ENCODE data around the gene RUNX2.

Gene RUNX2

GRCh38 chr6:45487645-45488044 lies 159.5 kb downstream of the RUNX2 start:
- peaks cover 0 to 8% (median 3%) of the 10 kb centered on the region in 5 donors for H3K4me1 ChIP-seq (ENCODE audit: control insufficient read depth in 5 of 5, insufficient read depth in 5 of 5, low read length in 5 of 5)
- no peak overlapping the region for H3K27ac ChIP-seq (ENCODE audit: low read depth, low read length)
- no peaks in the 10 kb centered on the region for H3K36me3 ChIP-seq (ENCODE audit: control insufficient read depth in 5 of 5, insufficient read depth in 5 of 5, low read length in 5 of 5)
- H3K9ac ChIP-seq (ENCODE audit: low read length in 5 of 5), result no peak overlapping the region
- no peaks in the 10 kb centered on the region for H3K27me3 ChIP-seq (ENCODE audit: control insufficient read depth in 5 of 5, insufficient read depth in 4 of 5, low read length in 5 of 5)
- no peak overlapping the region for H3K4me3 ChIP-seq (ENCODE audit: low read depth in 1 of 5, low read length in 5 of 5)
- H3K9me3 ChIP-seq (ENCODE audit: control insufficient read depth in 5 of 5, low read length in 5 of 5), result no peaks in the 10 kb centered on the region

- no peaks in the 10 kb centered on the region for H3K9me3 ChIP-seq (ENCODE audit: control insufficient read depth in 5 of 5, low read length in 5 of 5)
Observed at GRCh38 chr6:45488269-45488668, 160.1 kb downstream of the RUNX2 start.

GRCh38 chr6:45488889-45489288 lies 160.8 kb downstream of the RUNX2 start:
- H3K4me3 ChIP-seq (ENCODE audit: low read depth in 1 of 5, low read length in 5 of 5), result no peak overlapping the region
- H3K4me1 ChIP-seq (ENCODE audit: control insufficient read depth in 5 of 5, insufficient read depth in 5 of 5, low read length in 5 of 5), result peaks cover 0 to 2% (median 0%) of the 10 kb centered on the region in 5 donors
- H3K9me3 ChIP-seq (ENCODE audit: control insufficient read depth in 5 of 5, low read length in 5 of 5), result no peaks in the 10 kb centered on the region
- H3K27me3 ChIP-seq (ENCODE audit: control insufficient read depth in 5 of 5, insufficient read depth in 4 of 5, low read length in 5 of 5), result no peaks in the 10 kb centered on the region
- H3K9ac ChIP-seq (ENCODE audit: low read length in 5 of 5), result no peak overlapping the region
- no peak overlapping the region for H3K27ac ChIP-seq (ENCODE audit: low read depth, low read length)
- H3K36me3 ChIP-seq (ENCODE audit: control insufficient read depth in 5 of 5, insufficient read depth in 5 of 5, low read length in 5 of 5), result no peaks in the 10 kb centered on the region

More at GRCh38 chr6:45488269-45488668, 160.1 kb downstream of the RUNX2 start:
- Histone ChIP-seq H3K27me3 (ENCODE audit: control insufficient read depth in 5 of 5, insufficient read depth in 4 of 5, low read length in 5 of 5) (no peaks in the 10 kb centered on the region), H3K4me1 (ENCODE audit: control insufficient read depth in 5 of 5, insufficient read depth in 5 of 5, low read length in 5 of 5) (peaks cover 0 to 8% (median 3%) of the 10 kb centered on the region in 5 donors), H3K9ac (ENCODE audit: low read length in 5 of 5) (no peak overlapping the region), H3K27ac (ENCODE audit: low read depth, low read length) (no peak overlapping the region), H3K36me3 (ENCODE audit: control insufficient read depth in 5 of 5, insufficient read depth in 5 of 5, low read length in 5 of 5) (no peaks in the 10 kb centered on the region), H3K4me3 (ENCODE audit: low read depth in 1 of 5, low read length in 5 of 5) (no peak overlapping the region)

GRCh38 chr6:45491048-45491735 lies 163.1 kb downstream of the RUNX2 start:
- H3K36me3 ChIP-seq (ENCODE audit: control insufficient read depth in 5 of 5, insufficient read depth in 5 of 5, low read length in 5 of 5), result no peaks in the 10 kb centered on the region

GRCh38 chr6:45491874-45492273 lies 163.7 kb downstream of the RUNX2 start:
- Histone ChIP-seq H3K36me3 (ENCODE audit: control insufficient read depth in 5 of 5, insufficient read depth in 5 of 5, low read length in 5 of 5) (no peaks in the 10 kb centered on the region), H3K27me3 (ENCODE audit: control insufficient read depth in 5 of 5, insufficient read depth in 4 of 5, low read length in 5 of 5) (no peaks in the 10 kb centered on the region), H3K4me3 (ENCODE audit: low read depth in 1 of 5, low read length in 5 of 5) (no peak overlapping the region), H3K9me3 (ENCODE audit: control insufficient read depth in 5 of 5, low read length in 5 of 5) (no peaks in the 10 kb centered on the region), H3K9ac (ENCODE audit: low read length in 5 of 5) (no peak overlapping the region), H3K4me1 (ENCODE audit: control insufficient read depth in 5 of 5, insufficient read depth in 5 of 5, low read length in 5 of 5) (no peaks in the 10 kb centered on the region), H3K27ac (ENCODE audit: low read depth, low read length) (no peak overlapping the region)

More at GRCh38 chr6:45491048-45491735, 163.1 kb downstream of the RUNX2 start:
- Histone ChIP-seq H3K9me3 (ENCODE audit: control insufficient read depth in 5 of 5, low read length in 5 of 5) (no peaks in the 10 kb centered on the region), H3K27ac (ENCODE audit: low read depth, low read length) (no peak overlapping the region), H3K9ac (ENCODE audit: low read length in 5 of 5) (no peak overlapping the region), H3K27me3 (ENCODE audit: control insufficient read depth in 5 of 5, insufficient read depth in 4 of 5, low read length in 5 of 5) (no peaks in the 10 kb centered on the region), H3K4me3 (ENCODE audit: low read depth in 1 of 5, low read length in 5 of 5) (no peak overlapping the region), H3K4me1 (ENCODE audit: control insufficient read depth in 5 of 5, insufficient read depth in 5 of 5, low read length in 5 of 5) (no peaks in the 10 kb centered on the region)

GRCh38 chr6:45493761-45494160 lies 165.6 kb downstream of the RUNX2 start:
- Histone ChIP-seq H3K36me3 (ENCODE audit: control insufficient read depth in 5 of 5, insufficient read depth in 5 of 5, low read length in 5 of 5) (no peaks in the 10 kb centered on the region), H3K4me1 (ENCODE audit: control insufficient read depth in 5 of 5, insufficient read depth in 5 of 5, low read length in 5 of 5) (no peaks in the 10 kb centered on the region), H3K9ac (ENCODE audit: low read length in 5 of 5) (no peak overlapping the region), H3K4me3 (ENCODE audit: low read depth in 1 of 5, low read length in 5 of 5) (no peak overlapping the region), H3K9me3 (ENCODE audit: control insufficient read depth in 5 of 5, low read length in 5 of 5) (no peaks in the 10 kb centered on the region), H3K27me3 (ENCODE audit: control insufficient read depth in 5 of 5, insufficient read depth in 4 of 5, low read length in 5 of 5) (no peaks in the 10 kb centered on the region), H3K27ac (ENCODE audit: low read depth, low read length) (no peak overlapping the region)

- no peak overlapping the region for H3K27ac ChIP-seq (ENCODE audit: low read depth, low read length)
Observed at GRCh38 chr6:45494416-45495135, 166.4 kb downstream of the RUNX2 start.

GRCh38 chr6:45495429-45496084 lies 167.4 kb downstream of the RUNX2 start:
- Histone ChIP-seq H3K27me3 (ENCODE audit: control insufficient read depth in 5 of 5, insufficient read depth in 4 of 5, low read length in 5 of 5) (no peaks in the 10 kb centered on the region), H3K36me3 (ENCODE audit: control insufficient read depth in 5 of 5, insufficient read depth in 5 of 5, low read length in 5 of 5) (no peaks in the 10 kb centered on the region), H3K27ac (ENCODE audit: low read depth, low read length) (no peak overlapping the region), H3K9me3 (ENCODE audit: control insufficient read depth in 5 of 5, low read length in 5 of 5) (no peaks in the 10 kb centered on the region), H3K4me3 (ENCODE audit: low read depth in 1 of 5, low read length in 5 of 5) (no peak overlapping the region), H3K4me1 (ENCODE audit: control insufficient read depth in 5 of 5, insufficient read depth in 5 of 5, low read length in 5 of 5) (no peaks in the 10 kb centered on the region), H3K9ac (ENCODE audit: low read length in 5 of 5) (no peak overlapping the region)

More at GRCh38 chr6:45494416-45495135, 166.4 kb downstream of the RUNX2 start:
- Histone ChIP-seq H3K4me3 (ENCODE audit: low read depth in 1 of 5, low read length in 5 of 5) (no peak overlapping the region), H3K4me1 (ENCODE audit: control insufficient read depth in 5 of 5, insufficient read depth in 5 of 5, low read length in 5 of 5) (no peaks in the 10 kb centered on the region), H3K36me3 (ENCODE audit: control insufficient read depth in 5 of 5, insufficient read depth in 5 of 5, low read length in 5 of 5) (no peaks in the 10 kb centered on the region), H3K27me3 (ENCODE audit: control insufficient read depth in 5 of 5, insufficient read depth in 4 of 5, low read length in 5 of 5) (no peaks in the 10 kb centered on the region), H3K9me3 (ENCODE audit: control insufficient read depth in 5 of 5, low read length in 5 of 5) (no peaks in the 10 kb centered on the region), H3K9ac (ENCODE audit: low read length in 5 of 5) (no peak overlapping the region)

GRCh38 chr6:45496085-45496433 lies 167.9 kb downstream of the RUNX2 start:
- no peaks in the 10 kb centered on the region for H3K27me3 ChIP-seq (ENCODE audit: control insufficient read depth in 5 of 5, insufficient read depth in 4 of 5, low read length in 5 of 5)
- no peaks in the 10 kb centered on the region for H3K4me1 ChIP-seq (ENCODE audit: control insufficient read depth in 5 of 5, insufficient read depth in 5 of 5, low read length in 5 of 5)
- no peaks in the 10 kb centered on the region for H3K36me3 ChIP-seq (ENCODE audit: control insufficient read depth in 5 of 5, insufficient read depth in 5 of 5, low read length in 5 of 5)
- H3K9me3 ChIP-seq (ENCODE audit: control insufficient read depth in 5 of 5, low read length in 5 of 5), result no peaks in the 10 kb centered on the region
- no peak overlapping the region for H3K27ac ChIP-seq (ENCODE audit: low read depth, low read length)
- H3K4me3 ChIP-seq (ENCODE audit: low read depth in 1 of 5, low read length in 5 of 5), result no peak overlapping the region
- no peak overlapping the region for H3K9ac ChIP-seq (ENCODE audit: low read length in 5 of 5)

- H3K4me3 ChIP-seq (ENCODE audit: low read depth in 1 of 5, low read length in 5 of 5), result no peak overlapping the region
- no peak overlapping the region for H3K9ac ChIP-seq (ENCODE audit: low read length in 5 of 5)
- no peaks in the 10 kb centered on the region for H3K27me3 ChIP-seq (ENCODE audit: control insufficient read depth in 5 of 5, insufficient read depth in 4 of 5, low read length in 5 of 5)
- no peak overlapping the region for H3K27ac ChIP-seq (ENCODE audit: low read depth, low read length)
- H3K9me3 ChIP-seq (ENCODE audit: control insufficient read depth in 5 of 5, low read length in 5 of 5), result no peaks in the 10 kb centered on the region
- no peaks in the 10 kb centered on the region for H3K4me1 ChIP-seq (ENCODE audit: control insufficient read depth in 5 of 5, insufficient read depth in 5 of 5, low read length in 5 of 5)
- H3K36me3 ChIP-seq (ENCODE audit: control insufficient read depth in 5 of 5, insufficient read depth in 5 of 5, low read length in 5 of 5), result no peaks in the 10 kb centered on the region
Observed at GRCh38 chr6:45498591-45498990, 170.5 kb downstream of the RUNX2 start.

Data from subcutaneous abdominal adipose tissue (tissue), 5 donors.